SH-SY5Y (cell line): ENCODE data around the gene SERPINA12.

Experiments used
- GATA2 ChIP-seq: IDR thresholded peaks from 2 replicates; pipeline ENCODE4 v1.6.1; 2011; ENCODE audit warnings: mild to moderate bottlenecking, low read depth, low read length
- GATA3 ChIP-seq: IDR thresholded peaks from 2 replicates; pipeline ENCODE4 v1.6.1; 2011; ENCODE audit warnings: low read depth, mild to moderate bottlenecking, low read length, moderate library complexity

DNA sequence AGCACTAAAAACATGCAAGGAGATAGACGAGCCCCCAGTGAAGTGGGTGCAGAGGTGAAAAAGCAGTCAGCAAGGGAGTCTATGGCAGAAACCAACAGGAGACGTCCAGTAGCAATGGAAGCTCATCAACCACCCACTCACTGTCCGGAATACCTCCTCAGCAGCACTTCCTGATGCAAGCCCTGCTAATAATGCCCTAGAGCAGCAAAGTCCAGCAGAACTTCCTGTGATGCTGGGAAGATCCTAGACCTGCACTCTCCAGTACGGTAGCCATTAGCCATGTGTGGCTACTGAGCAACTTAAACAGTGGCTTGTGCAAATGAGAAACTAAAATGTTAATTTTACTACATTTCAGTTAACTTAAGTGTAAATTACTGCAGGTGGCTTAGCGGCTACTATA is 44.2 kb downstream of the SERPINA12 start:
- TF ChIP-seq GATA2 (no peak), GATA3 (no peak)
